B cell (primary cell): ENCODE data around the gene PARS2. TPM values are rescaled to one million over a fixed set of nuclear protein-coding genes. Genes with fewer than 3 reads are reported as not detected.

ENCODE experiments used
- ATAC-seq: fragments of 200-7000 bp; cut with Tn5 transposase; one replicate; pipeline ENCODE4 v1.10.0; 2021; ENCODE audit warnings: low read depth, mild to moderate bottlenecking, moderate number of reproducible peaks, moderate library complexity
- CTCF ChIA-PET: fragments of 350-600 bp; sonication (Branson Sonifier 250); formaldehyde crosslinking; loops from one replicate; lab custom pipeline; 2021; ENCODE audit warnings: antibody characterized with exemption, inconsistent platforms; lab: Charles Lee
- POLR2A ChIA-PET: fragments of 350-600 bp; sonication (Branson Sonifier 250); formaldehyde crosslinking; loops from one replicate; lab custom pipeline; 2021; ENCODE audit warnings: antibody characterized with exemption; lab: Charles Lee
- DNase-seq: peaks from one replicate; pipeline ENCODE4 v3.0.0; 2013
- H2AFZ ChIP-seq: 2 replicates; pipeline ENCODE4 v1.6.1; 2012; ENCODE audit warnings: mild to moderate bottlenecking, low read depth, low read length; ENCODE audit not compliant: insufficient read depth, poor library complexity, severe bottlenecking
- H3K27ac ChIP-seq, 2 donors: 1 replicate in 1 of 2; 2 replicates in 1 of 2; pipeline ENCODE4 v1.5.1; 2012 to 2013; ENCODE audit warnings: low read length in 2 of 2, mild to moderate bottlenecking in 2 of 2, moderate library complexity in 1 of 2
- H3K27me3 ChIP-seq, 4 experiments: fragments of 200-600 bp in 1 of 4; sonication (generic) in 1 of 4; replicated peaks in 1 of 4; 1 replicate in 2 of 4; 2 replicates in 2 of 4; pipeline versions ENCODE4 v1.6.1 to v1.7.0; 2013 to 2016; ENCODE audit warnings: low read length in 3 of 4, mild to moderate bottlenecking in 2 of 4, mixed read lengths in 1 of 4, moderate library complexity in 1 of 4; ENCODE audit not compliant: insufficient read depth in 4 of 4, control insufficient read depth in 3 of 4; ENCODE audit errors: control extremely low read depth in 1 of 4
- H3K36me3 ChIP-seq, 2 experiments: replicated peaks in 1 of 2; 1 replicate in 1 of 2; 2 replicates in 1 of 2; pipeline versions ENCODE4 v1.6.1 to v1.7.1; 2013; ENCODE audit warnings: low read length in 1 of 2; ENCODE audit not compliant: insufficient read depth in 2 of 2, control insufficient read depth in 1 of 2; ENCODE audit errors: control extremely low read depth in 1 of 2, extremely low read depth in 1 of 2
- H3K4me1 ChIP-seq, 2 donors: fragments of 200-600 bp in 1 of 2; sonication (generic) in 1 of 2; 1 replicate in 1 of 2; 2 replicates in 1 of 2; pipeline versions ENCODE4 v1.5.1 to v1.6.1; 2013 to 2017; ENCODE audit warnings: low read length in 2 of 2; ENCODE audit not compliant: control insufficient read depth in 2 of 2, insufficient read depth in 2 of 2
- H3K4me2 ChIP-seq: replicated peaks from 2 replicates; pipeline ENCODE3; 2012; ENCODE audit warnings: mild to moderate bottlenecking, low read depth, low read length; ENCODE audit not compliant: poor library complexity, severe bottlenecking
- H3K4me3 ChIP-seq, 5 experiments: fragments of 200-600 bp in 1 of 5; sonication (generic) in 1 of 5; 1 replicate in 3 of 5; 2 replicates in 2 of 5; pipeline versions ENCODE4 v1.5.1 to v1.7.0; 2011 to 2016; ENCODE audit warnings: low read length in 4 of 5, mild to moderate bottlenecking in 4 of 5, low read depth in 2 of 5, control low read depth in 1 of 5, moderate library complexity in 1 of 5; ENCODE audit not compliant: insufficient read depth in 1 of 5; ENCODE audit errors: control extremely low read depth in 1 of 5, extremely low read depth in 1 of 5
- H3K79me2 ChIP-seq: fragments of 200-600 bp; sonication (generic); one replicate; pipeline ENCODE4 v1.6.0; 2016; ENCODE audit warnings: low read length; ENCODE audit not compliant: control insufficient read depth, insufficient read depth
- H3K9ac ChIP-seq: fragments of 200-600 bp; sonication (generic); 2 replicates; pipeline ENCODE4 v1.6.1; 2017; ENCODE audit warnings: mild to moderate bottlenecking, low read length, moderate library complexity
- H3K9me3 ChIP-seq, 3 donors: one replicate each; pipeline versions ENCODE4 v1.6.1 to v1.7.1; 2013; ENCODE audit warnings: low read length in 2 of 3; ENCODE audit not compliant: control insufficient read depth in 2 of 3, insufficient read depth in 1 of 3; ENCODE audit errors: control extremely low read depth in 1 of 3
- H4K20me1 ChIP-seq: 2 replicates; pipeline ENCODE4 v1.6.0; 2012; ENCODE audit warnings: mild to moderate bottlenecking, low read length; ENCODE audit not compliant: insufficient read depth, control insufficient read depth, poor library complexity, severe bottlenecking
- H3K27ac Mint-ChIP-seq: one replicate; pipeline ENCODE4 v1.8.0; 2021; ENCODE audit warnings: mixed read lengths
- H3K27me3 Mint-ChIP-seq: one replicate; pipeline ENCODE4 v1.8.0; 2021; ENCODE audit warnings: mixed read lengths
- H3K4me1 Mint-ChIP-seq: one replicate; pipeline ENCODE4 v1.8.0; 2021; ENCODE audit warnings: mixed read lengths
- H3K4me3 Mint-ChIP-seq: one replicate; pipeline ENCODE4 v1.8.0; 2021; ENCODE audit warnings: mixed read lengths
- H3K9me3 Mint-ChIP-seq: one replicate; pipeline ENCODE4 v1.8.0; 2022; ENCODE audit warnings: mixed read lengths; ENCODE audit not compliant: insufficient read depth
- EZH2 ChIP-seq: IDR thresholded peaks from 2 replicates; pipeline ENCODE4 v1.6.1; 2012; ENCODE audit warnings: borderline replicate concordance, low read depth, mild to moderate bottlenecking, moderate library complexity, low read length; ENCODE audit not compliant: insufficient read depth, poor library complexity, severe bottlenecking
- WGBS: methylation state at CpG from one replicate; pipeline ENCODE4 v1.1.5; 2013; ENCODE audit warnings: missing lambda C conversion rate; ENCODE audit not compliant: insufficient coverage; 5-methylcytosine and 5-hydroxymethylcytosine counted together
- intact Hi-C: fragments of 100-400 bp; cut with micrococcal nuclease; formaldehyde crosslinking; loops from one replicate; pipeline ENCODE4 v1.10.0; 2022
- polyA plus RNA-seq: library from polyadenylated mRNA; depleted of rRNA; stranded (reverse); fragments of >200 nt; gene quantifications from 2 replicates; pipeline ENCODE4 v1.2.3, GENCODE V29; 2012
- total RNA-seq, 2 donors: library from RNA; stranded (reverse); fragments of 120-200 nt in 1 of 2; gene quantifications; 1 replicate in 1 of 2; 2 replicates in 1 of 2; pipeline versions ENCODE4 v1.2.3 to v1.2.4, GENCODE V29; 2013 to 2022
- TF ChIP-seq, protein P1 (sequence below): fragments of 200-600 bp; IDR thresholded peaks from one replicate; pipeline ENCODE4 v1.8.0; 2022; ENCODE audit warnings: antibody characterized with exemption, mild to moderate bottlenecking

PARS2 gene
- total and polyA plus RNA-seq, 2 donors (not counting 1 experiment from before 2014, with no cell fraction given) = 1.00 to 4.9 TPM

DNA sequence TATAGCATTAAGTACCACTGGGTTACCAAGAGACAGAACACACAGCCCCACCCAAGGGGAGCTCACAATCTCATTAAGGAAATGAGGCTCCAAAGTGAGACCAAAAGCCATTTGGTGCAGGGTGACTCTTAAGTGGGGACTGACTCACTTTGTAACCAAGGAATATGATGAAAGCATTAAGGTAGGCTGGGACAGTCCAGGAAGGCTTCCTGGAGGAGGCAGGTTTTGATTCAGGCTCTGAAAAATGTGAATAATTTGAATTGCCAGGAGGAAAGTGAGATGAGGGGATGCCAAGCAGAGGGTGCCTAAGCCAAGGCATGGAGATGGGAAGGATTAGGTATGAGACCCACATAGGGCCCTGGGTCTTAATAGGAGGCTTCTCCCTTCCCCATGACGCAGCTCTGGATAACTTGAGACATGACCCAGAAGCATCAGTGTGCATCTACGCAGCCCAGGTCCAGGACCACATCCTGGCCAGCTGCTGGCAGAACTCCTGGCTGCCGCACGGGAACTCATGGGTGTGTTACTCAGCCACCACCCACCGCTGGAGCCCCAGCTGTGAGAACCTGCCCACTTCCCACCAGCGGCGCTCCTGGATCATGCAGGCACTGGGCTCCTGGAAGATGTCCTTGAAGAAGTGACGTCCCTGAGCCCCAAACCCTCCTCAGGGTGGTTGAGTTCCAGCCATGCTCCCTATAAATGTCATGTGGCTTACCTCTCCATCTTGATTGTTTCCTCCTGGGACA is 54.6 kb downstream of the PARS2 start:
- Histone ChIP-seq H3K27me3 (peaks cover 0 to 13% (median 2%) of the 10 kb centered on the region in 4 experiments), H3K79me2 (peaks cover under 1% of the 10 kb centered on the region), H4K20me1 (no peaks in the 10 kb centered on the region), H3K4me2 (no peak overlapping the region), H3K4me1 (no peaks in the 10 kb centered on the region), H3K4me3 (no peak overlapping the region), H3K9ac (no peak overlapping the region), H3K27ac (no peak overlapping the region), H3K36me3 (no peaks in the 10 kb centered on the region), H2AFZ (no peak overlapping the region), H3K9me3 (no peaks in the 10 kb centered on the region)
- Mint-ChIP-seq H3K4me3 (no peak overlapping the region), H3K4me1 (no peaks in the 10 kb centered on the region), H3K27ac (no peak overlapping the region), H3K27me3 (peaks cover 21% of the 10 kb centered on the region), H3K9me3 (no peaks in the 10 kb centered on the region)
- TF ChIP-seq, protein P1, sequence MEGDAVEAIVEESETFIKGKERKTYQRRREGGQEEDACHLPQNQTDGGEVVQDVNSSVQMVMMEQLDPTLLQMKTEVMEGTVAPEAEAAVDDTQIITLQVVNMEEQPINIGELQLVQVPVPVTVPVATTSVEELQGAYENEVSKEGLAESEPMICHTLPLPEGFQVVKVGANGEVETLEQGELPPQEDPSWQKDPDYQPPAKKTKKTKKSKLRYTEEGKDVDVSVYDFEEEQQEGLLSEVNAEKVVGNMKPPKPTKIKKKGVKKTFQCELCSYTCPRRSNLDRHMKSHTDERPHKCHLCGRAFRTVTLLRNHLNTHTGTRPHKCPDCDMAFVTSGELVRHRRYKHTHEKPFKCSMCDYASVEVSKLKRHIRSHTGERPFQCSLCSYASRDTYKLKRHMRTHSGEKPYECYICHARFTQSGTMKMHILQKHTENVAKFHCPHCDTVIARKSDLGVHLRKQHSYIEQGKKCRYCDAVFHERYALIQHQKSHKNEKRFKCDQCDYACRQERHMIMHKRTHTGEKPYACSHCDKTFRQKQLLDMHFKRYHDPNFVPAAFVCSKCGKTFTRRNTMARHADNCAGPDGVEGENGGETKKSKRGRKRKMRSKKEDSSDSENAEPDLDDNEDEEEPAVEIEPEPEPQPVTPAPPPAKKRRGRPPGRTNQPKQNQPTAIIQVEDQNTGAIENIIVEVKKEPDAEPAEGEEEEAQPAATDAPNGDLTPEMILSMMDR = no peak
- TF ChIP-seq EZH2 = no peak
- 95% methylated on average over 7 of the region's 8 CpGs for WGBS
- intact Hi-C loops = no loop called here
- POLR2A ChIA-PET = no interaction called here
- ATAC-seq (no peak), DNase-seq (no peak)
- CTCF ChIA-PET = no interaction called here

DNA sequence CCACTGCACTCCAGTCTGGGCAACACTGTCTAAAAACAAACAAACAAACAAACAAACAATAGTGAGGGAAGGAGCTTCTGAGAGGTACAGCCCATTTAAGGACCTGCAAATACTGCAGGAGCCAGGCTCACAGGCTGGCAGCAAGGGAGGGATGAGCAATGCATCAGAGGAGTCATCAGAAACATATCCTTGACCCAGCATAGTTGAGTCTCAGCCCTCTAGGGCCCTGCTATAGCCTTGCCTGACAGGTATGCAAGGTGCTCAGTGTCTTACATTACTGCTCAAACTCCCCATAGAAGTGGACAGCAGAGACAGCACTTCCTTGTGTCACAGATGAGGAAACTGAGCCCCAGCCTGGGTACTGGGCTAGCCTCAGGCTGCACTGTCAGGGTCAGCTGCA is 55.9 kb downstream of the PARS2 start:
- Histone ChIP-seq H3K4me2 (no peak overlapping the region), H2AFZ (no peak overlapping the region), H3K4me1 (no peaks in the 10 kb centered on the region), H3K27ac (no peak overlapping the region), H3K9ac (no peak overlapping the region), H3K9me3 (no peaks in the 10 kb centered on the region), H3K27me3 (peaks cover 0 to 13% (median 2%) of the 10 kb centered on the region in 4 experiments), H3K4me3 (no peak overlapping the region), H3K36me3 (no peaks in the 10 kb centered on the region), H3K79me2 (no peaks in the 10 kb centered on the region), H4K20me1 (no peaks in the 10 kb centered on the region)
- Mint-ChIP-seq H3K9me3 (no peaks in the 10 kb centered on the region), H3K4me3 (no peak overlapping the region), H3K4me1 (no peaks in the 10 kb centered on the region), H3K27ac (no peak overlapping the region), H3K27me3 (peaks cover 27% of the 10 kb centered on the region)
- intact Hi-C loops = no loop called here
- POLR2A ChIA-PET = interaction anchor here (0.6 kb wide), 1 partner anchor 180 kb away, joined by 3 read pairs; no protein-coding TSS in a partner anchor
- no peak for ATAC-seq
- CTCF ChIA-PET = no interaction called here
- DNase-seq = no peak
- TF ChIP-seq, protein P1 = no peak
- no peak for TF ChIP-seq EZH2
